Camera-type eye (tissue), 1 donor: ENCODE measurements around the gene ARSK. TPM values are rescaled to one million over a fixed set of nuclear protein-coding genes. Genes with fewer than 3 reads are reported as not detected.

ENCODE experiments used
- total RNA-seq: library from RNA; depleted of rRNA; stranded (reverse); fragments of >200 nt; gene quantifications from one replicate; pipeline ENCODE4 v1.2.3, GENCODE V29; 2014

The ARSK gene, protein sequence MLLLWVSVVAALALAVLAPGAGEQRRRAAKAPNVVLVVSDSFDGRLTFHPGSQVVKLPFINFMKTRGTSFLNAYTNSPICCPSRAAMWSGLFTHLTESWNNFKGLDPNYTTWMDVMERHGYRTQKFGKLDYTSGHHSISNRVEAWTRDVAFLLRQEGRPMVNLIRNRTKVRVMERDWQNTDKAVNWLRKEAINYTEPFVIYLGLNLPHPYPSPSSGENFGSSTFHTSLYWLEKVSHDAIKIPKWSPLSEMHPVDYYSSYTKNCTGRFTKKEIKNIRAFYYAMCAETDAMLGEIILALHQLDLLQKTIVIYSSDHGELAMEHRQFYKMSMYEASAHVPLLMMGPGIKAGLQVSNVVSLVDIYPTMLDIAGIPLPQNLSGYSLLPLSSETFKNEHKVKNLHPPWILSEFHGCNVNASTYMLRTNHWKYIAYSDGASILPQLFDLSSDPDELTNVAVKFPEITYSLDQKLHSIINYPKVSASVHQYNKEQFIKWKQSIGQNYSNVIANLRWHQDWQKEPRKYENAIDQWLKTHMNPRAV
- 14.5 TPM for total RNA-seq

DNA sequence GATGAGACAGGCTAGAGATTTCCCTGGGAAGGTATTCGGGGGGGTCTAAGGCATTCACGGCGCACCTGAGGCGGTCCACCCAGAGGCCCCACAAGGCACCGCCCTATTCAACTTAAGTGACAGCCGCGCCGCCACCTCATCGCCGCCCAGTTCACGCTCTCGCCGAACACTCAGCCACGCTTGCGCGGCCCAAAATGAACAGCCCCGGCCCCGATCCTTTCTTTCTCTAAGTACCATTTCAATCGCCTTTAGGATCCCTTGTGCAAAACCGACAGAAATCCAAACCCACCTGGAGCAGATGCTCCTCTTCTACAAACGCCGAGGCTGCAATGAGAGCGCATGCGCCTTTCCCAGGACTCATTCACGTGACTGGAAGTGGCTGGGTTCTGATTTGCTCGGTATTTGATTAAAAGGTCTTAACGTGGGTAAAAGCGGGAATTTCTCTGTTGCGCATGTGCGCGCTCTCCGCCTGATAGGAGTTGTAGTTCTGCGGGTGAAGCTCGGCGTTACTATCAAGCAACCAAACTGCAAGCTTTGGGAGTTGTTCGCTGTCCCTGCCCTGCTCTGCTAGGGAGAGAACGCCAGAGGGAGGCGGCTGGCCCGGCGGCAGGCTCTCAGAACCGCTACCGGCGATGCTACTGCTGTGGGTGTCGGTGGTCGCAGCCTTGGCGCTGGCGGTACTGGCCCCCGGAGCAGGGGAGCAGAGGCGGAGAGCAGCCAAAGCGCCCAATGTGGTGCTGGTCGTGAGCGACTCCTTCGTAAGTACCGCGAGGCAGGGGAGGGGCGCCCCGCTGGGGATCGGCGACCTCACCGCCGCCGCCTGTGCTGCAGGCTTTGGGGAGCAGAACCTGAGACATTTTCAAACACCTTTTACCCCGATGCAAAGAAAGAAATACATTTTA is at the start of gene ARSK, which contains the start of gene SKIC3:
Gene ARSK, plus strand, starts transcription at position 455 of the 902 bp plus-strand sequence. Its CDS starts 178 bp downstream, at position 633.
Gene SKIC3, minus strand, starts transcription at position 331 of the 902 bp plus-strand sequence. CDS start 7,827 bp downstream, outside the sequence.

DNA sequence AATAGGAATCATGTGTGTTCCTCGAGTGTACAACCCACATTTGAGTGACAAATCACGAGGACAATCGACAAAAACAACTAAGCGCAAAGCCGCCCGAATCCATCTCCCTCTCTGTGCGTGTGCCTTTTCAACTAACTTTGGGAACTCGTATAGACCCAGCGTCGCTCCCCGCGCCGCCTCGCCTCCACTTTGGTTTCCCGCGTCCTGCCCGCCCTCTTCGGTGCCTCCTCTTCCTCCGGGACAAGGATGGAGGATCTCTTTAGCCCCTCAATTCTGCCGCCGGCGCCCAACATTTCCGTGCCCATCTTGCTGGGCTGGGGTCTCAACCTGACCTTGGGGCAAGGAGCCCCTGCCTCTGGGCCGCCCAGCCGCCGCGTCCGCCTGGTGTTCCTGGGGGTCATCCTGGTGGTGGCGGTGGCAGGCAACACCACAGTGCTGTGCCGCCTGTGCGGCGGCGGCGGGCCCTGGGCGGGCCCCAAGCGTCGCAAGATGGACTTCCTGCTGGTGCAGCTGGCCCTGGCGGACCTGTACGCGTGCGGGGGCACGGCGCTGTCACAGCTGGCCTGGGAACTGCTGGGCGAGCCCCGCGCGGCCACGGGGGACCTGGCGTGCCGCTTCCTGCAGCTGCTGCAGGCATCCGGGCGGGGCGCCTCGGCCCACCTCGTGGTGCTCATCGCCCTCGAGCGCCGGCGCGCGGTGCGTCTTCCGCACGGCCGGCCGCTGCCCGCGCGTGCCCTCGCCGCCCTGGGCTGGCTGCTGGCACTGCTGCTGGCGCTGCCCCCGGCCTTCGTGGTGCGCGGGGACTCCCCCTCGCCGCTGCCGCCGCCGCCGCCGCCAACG is 65.3 kb downstream of the ARSK start, which contains the start of gene GPR150:
Gene GPR150, plus strand, starts transcription at position 58 of the 840 bp plus-strand sequence. Its CDS starts 189 bp downstream, at position 247.

DNA sequence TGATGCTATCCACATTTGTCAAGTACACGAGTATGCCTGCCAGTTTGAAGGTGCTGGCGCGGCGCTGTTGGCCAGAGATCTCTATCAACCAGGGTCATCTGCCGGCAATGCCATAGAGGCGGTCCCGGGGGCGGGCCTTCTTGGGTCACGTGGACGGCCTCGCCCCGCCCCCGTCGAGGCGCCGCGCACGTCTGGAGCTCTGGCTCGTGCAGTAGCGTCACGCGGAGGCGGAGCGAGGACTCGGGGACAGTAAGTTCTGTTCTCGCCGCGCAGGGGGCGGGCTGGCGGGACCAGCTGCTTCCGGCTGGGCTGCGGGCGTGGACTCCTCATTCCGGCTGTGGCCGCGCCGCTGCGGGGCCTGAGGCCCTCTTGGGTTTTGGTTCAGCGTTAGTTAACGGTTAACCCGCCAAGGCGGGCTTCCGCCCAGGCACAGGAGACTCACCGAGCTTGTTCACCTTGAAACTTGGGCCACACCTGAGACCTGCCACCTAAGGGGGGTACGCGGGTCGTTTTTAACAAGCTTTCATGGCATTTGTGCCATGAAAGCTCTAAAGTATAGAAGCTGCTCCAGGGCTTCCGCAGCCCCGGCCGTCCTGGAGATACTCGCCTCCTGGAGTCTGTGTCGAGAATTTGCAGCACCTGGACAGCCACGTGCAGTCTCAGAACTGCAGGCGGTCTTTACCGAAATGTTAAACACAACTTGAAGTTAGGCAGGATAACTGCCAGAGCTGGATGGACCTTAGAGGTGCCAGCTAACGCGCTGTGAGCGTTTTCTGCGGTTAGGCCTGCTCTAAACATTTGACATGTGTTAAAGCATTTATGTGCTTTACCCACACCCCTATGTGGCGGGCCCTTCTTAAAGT is 91.9 kb downstream of the ARSK start, which contains the start of gene RFESD:
Gene RFESD, plus strand, starts transcription at position 209 of the 863 bp plus-strand sequence. CDS start 5,495 bp downstream, outside the sequence.

Other genes starting within 250 kb of the ARSK start
- not detected for gene FAM81B, start 163.7 kb upstream of the ARSK start, total RNA-seq
- 199 TPM for gene SKIC3, start 124 bp upstream of the ARSK start, total RNA-seq
- gene GPR150, start 65.0 kb downstream of the ARSK start, total RNA-seq = not detected
- 4.8 TPM for gene RFESD, start 91.7 kb downstream of the ARSK start, total RNA-seq
- gene SPATA9, start 127.9 kb downstream of the ARSK start, total RNA-seq = not detected
- gene RHOBTB3, start 176.2 kb downstream of the ARSK start, total RNA-seq = 176 TPM